B cell (primary cell): ENCODE measurements around the gene TMEM222.

Experiments
- CTCF ChIP-seq: fragments of 200-600 bp; IDR thresholded peaks from one replicate; pipeline ENCODE4 v1.8.0; 2022; ENCODE audit warnings: antibody characterized with exemption, mild to moderate bottlenecking
- EZH2 ChIP-seq: IDR thresholded peaks from 2 replicates; pipeline ENCODE4 v1.6.1; 2012; ENCODE audit warnings: borderline replicate concordance, low read depth, mild to moderate bottlenecking, moderate library complexity, low read length; ENCODE audit not compliant: insufficient read depth, poor library complexity, severe bottlenecking

DNA sequence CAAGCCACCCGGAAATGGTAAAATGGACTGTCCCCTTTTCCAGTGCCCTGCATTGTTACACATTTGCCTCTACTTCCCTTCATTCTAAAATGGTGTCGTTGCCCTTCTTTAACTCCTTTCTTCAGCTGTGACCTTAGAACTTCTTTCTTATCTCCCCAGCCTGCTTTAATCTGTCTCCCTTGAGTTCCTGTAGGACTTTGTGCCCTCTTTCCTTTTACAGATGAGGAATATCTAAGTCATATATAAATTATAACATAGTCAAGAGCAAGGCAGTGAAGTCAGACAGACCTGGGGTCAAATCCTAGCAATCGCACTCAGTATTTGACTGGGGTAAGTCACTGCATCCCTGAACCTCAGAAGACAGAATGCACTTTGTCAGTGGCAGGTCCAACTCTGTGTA, 31.4 kb upstream of the TMEM222 start:
- TF ChIP-seq CTCF (no peak), EZH2 (no peak)
